ENCODE data around the gene TMEM109.

TMEM109 gene

DNA sequence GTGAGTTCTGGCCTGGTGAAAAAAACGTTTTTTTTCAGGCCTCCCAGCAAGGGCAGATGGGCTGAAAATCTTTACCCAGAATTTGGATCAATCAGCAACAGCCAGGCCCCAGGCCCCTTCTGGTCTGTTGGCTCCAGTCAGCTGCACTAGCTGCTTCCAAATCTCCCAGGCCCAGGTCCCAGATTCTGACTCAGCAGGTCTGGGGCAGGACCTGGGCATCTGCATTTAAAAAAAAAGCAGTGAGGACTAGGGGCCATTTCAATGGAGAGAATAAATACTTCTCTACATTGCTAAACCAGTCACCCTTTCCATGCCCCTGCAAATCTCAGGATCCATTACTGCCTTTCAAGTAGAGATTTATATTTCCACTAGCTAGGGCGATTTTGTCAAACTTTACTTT lies 33.7 kb downstream of the TMEM109 start:
- no peak overlapping the region for H3K4me3 ChIP-seq (replicated peaks; ENCODE audit: low read depth, low read length)
- no peak for DNase-seq (ENCODE audit: extremely low read depth, low read depth)
- TF ChIP-seq, protein P1, sequence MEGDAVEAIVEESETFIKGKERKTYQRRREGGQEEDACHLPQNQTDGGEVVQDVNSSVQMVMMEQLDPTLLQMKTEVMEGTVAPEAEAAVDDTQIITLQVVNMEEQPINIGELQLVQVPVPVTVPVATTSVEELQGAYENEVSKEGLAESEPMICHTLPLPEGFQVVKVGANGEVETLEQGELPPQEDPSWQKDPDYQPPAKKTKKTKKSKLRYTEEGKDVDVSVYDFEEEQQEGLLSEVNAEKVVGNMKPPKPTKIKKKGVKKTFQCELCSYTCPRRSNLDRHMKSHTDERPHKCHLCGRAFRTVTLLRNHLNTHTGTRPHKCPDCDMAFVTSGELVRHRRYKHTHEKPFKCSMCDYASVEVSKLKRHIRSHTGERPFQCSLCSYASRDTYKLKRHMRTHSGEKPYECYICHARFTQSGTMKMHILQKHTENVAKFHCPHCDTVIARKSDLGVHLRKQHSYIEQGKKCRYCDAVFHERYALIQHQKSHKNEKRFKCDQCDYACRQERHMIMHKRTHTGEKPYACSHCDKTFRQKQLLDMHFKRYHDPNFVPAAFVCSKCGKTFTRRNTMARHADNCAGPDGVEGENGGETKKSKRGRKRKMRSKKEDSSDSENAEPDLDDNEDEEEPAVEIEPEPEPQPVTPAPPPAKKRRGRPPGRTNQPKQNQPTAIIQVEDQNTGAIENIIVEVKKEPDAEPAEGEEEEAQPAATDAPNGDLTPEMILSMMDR (IDR thresholded peaks at IDR 0.05; ENCODE audit: low read depth, low read length, missing control alignments): no peak

DNA sequence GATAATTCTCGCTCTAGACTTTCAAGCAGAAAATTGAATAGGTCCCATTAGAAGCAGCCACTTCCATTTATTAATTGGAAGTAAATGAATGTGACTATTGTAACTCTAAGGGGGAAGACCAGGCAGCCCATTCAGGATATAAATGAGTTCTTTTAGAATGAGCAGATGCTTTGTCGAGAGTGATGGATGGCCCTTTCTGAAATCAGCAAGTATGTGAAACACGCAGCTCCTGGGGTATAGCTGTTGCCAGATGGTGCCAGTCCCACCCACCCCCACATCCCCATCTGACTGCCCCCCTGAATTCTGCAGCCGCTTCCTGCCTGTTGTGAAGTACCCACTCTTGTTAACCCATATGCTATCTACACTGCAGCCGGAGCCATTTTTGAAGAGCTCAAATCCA lies 34.3 kb downstream of the TMEM109 start:
- H3K4me3 ChIP-seq (replicated peaks; ENCODE audit: low read depth, low read length): no peak overlapping the region
- TF ChIP-seq, protein P1 (IDR thresholded peaks at IDR 0.05; ENCODE audit: low read depth, low read length, missing control alignments): no peak
- DNase-seq (ENCODE audit: extremely low read depth, low read depth): no peak

DNA sequence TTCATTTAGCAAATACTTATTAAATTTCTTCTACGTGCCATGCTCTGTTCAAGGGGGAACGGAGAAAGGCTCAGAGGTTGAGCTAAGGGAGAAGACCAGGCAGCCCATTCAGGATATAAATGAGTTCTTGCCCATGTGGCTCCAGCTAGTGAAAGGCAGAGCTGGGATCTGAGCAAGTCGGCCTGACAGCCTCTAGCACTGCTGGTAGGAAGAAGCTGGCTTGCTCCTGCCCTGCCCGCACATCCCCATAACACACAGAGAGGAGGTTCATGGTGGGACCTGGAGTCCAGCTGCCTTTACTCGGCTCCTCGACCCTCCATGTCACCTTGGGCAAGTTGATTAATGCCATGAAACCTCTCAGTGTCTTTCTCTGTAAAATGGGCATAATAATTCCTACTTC lies 36.1 kb downstream of the TMEM109 start:
- H3K4me3 ChIP-seq (replicated peaks; ENCODE audit: low read depth, low read length): no peak overlapping the region
- no peak for DNase-seq (ENCODE audit: extremely low read depth, low read depth)
- TF ChIP-seq, protein P1 (IDR thresholded peaks at IDR 0.05; ENCODE audit: low read depth, low read length, missing control alignments): no peak

DNA sequence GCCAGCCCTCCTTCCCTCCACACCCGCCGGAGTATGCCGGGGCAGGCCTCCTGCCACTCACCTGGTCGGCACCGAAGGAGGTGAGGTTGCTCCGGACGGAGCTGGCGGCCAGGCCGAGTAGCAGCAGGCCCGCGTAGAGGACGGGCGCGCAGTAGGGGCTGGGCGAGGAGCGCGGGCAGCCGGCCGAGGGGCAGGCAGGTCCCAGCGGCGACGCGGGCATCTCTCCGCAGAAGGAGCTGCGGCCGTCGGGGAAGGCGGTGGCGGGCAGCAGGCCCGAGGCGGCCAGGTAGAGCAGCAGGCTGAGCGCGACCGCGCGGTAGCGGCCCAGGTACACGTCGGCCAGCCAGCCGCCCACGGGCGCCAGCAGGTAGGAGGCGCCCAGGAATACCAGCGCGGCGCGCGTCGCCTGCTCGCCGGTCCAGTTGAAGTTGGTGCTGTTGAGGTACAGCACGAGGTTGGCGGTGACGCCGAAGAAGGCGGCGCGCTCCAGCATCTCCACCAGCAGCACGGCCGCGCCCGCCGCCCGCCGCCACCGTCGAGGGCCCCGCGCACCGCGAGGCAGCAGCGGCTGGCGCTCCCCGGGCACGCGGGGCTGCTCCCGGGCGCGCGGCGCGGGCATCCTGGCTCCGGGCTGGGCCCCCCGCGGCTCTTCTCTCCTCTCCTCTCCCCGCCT lies 37.1 kb downstream of the TMEM109 start:
- TF ChIP-seq, protein P1 (IDR thresholded peaks at IDR 0.05; ENCODE audit: low read depth, low read length, missing control alignments): no peak
- no peak overlapping the region for H3K4me3 ChIP-seq (replicated peaks; ENCODE audit: low read depth, low read length)
- no peak for DNase-seq (ENCODE audit: extremely low read depth, low read depth)

DNA sequence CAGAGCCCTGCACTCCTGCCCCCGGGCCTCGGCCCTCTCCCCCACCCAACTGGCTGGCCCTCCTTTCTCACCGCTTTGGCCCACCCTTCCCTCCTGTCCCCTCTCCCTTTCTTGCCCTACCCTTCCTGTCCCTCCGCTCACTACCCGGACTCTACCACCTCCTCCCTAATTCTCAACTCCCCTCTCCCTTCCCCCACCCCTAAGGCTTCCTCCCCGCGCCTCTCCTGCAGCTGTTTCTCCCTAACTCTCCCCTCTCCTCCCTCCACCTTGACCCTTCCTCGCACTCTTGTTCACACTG lies 37.6 kb downstream of the TMEM109 start:
- H3K4me3 ChIP-seq (replicated peaks; ENCODE audit: low read depth, low read length): peak overlapping the region; percentile 16; the same call in 1 of the 2 replicates
- TF ChIP-seq, protein P1 (IDR thresholded peaks at IDR 0.05; ENCODE audit: low read depth, low read length, missing control alignments): no peak
- DNase-seq (ENCODE audit: extremely low read depth, low read depth): no peak

DNA sequence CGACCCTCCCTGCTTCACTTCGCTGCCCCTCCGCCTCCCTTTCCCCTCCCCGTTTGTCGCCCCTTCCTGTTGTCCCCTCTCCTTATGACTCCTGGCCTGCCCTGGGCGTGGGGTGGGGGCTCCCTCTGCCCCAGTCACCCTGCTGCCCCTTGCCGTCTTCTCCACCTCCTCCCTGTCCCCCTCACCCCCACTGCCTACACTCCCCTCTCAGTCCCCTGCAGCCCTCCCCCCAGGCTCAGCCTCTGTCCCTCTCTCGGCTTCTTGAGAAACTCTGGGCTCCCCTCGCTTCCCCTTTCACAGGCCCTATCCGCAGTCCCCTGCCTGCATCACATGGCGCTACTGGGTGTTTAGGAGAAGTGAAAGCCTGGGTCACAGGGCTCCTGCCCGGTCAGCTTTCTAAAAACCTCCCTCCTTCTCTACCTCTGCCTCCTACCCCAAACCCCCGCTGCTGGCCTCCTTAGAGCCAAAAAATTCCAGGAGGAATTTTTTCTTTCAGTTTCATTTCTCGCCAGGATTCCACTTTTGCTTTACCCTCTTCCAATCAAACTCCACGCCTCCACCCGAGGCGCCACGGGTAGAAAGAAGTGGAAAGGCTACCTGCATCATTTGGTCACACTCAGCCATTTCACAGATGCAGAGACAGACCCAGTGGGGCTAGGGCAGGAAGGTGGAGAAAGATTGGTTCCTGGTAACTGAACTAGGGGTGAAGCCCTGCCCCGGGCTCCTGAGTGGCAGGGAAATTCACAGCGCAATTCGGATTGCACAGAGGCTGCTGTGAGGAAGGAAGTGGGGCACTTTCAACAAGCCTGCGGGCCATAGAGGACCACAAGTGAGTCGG lies 38.2 kb downstream of the TMEM109 start, which contains the start of gene SLC15A3:
Gene SLC15A3, minus strand, starts transcription at position 273 of the 838 bp plus-strand sequence. CDS start 625 bp downstream, outside the sequence.
- peak within 1 kb of the TSS; percentile 16 for H3K4me3 ChIP-seq (replicated peaks; ENCODE audit: low read depth, low read length)
- TF ChIP-seq, protein P1 (IDR thresholded peaks at IDR 0.05; ENCODE audit: low read depth, low read length, missing control alignments): no peak
- no peak for DNase-seq (ENCODE audit: extremely low read depth, low read depth)

Data from HFF-Myc (cell line).